Ishikawa (cell line): Measurements from ENCODE around the gene EXT2.

Source experiments
- CEBPB ChIP-seq: IDR thresholded peaks from 2 replicates; pipeline ENCODE4 v1.6.1; 2012
- CREB1 ChIP-seq: IDR thresholded peaks from 2 replicates; pipeline ENCODE4 v1.6.1; 2012; ENCODE audit warnings: low read depth
- EGR1 ChIP-seq: IDR thresholded peaks from 2 replicates; pipeline ENCODE4 v1.6.1; 2012
- EP300 ChIP-seq: IDR thresholded peaks from 2 replicates; pipeline ENCODE4 v1.6.1; 2012; ENCODE audit warnings: borderline replicate concordance
- NFIC ChIP-seq: IDR thresholded peaks from 2 replicates; pipeline ENCODE4 v1.6.1; 2012
- RAD21 ChIP-seq: IDR thresholded peaks from 2 replicates; pipeline ENCODE4 v1.6.1; 2012; ENCODE audit warnings: low read depth

- no peak for TF ChIP-seq CEBPB
- no peak for TF ChIP-seq RAD21
- TF ChIP-seq EP300: no peak
- no peak for TF ChIP-seq NFIC
- TF ChIP-seq EGR1: no peak
- TF ChIP-seq CREB1: no peak
Measured at GRCh38 chr11:44047931-44048431, 47.5 kb upstream of the EXT2 start, which contains the start of gene ACCSL.
